ENCODE measurements around the gene SEPTIN1.
A peak's percentile ranks its signal among the peaks of the same experiment; 100 is the strongest.

SEPTIN1 gene, protein sequence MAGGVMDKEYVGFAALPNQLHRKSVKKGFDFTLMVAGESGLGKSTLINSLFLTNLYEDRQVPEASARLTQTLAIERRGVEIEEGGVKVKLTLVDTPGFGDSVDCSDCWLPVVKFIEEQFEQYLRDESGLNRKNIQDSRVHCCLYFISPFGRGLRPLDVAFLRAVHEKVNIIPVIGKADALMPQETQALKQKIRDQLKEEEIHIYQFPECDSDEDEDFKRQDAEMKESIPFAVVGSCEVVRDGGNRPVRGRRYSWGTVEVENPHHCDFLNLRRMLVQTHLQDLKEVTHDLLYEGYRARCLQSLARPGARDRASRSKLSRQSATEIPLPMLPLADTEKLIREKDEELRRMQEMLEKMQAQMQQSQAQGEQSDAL

DNA sequence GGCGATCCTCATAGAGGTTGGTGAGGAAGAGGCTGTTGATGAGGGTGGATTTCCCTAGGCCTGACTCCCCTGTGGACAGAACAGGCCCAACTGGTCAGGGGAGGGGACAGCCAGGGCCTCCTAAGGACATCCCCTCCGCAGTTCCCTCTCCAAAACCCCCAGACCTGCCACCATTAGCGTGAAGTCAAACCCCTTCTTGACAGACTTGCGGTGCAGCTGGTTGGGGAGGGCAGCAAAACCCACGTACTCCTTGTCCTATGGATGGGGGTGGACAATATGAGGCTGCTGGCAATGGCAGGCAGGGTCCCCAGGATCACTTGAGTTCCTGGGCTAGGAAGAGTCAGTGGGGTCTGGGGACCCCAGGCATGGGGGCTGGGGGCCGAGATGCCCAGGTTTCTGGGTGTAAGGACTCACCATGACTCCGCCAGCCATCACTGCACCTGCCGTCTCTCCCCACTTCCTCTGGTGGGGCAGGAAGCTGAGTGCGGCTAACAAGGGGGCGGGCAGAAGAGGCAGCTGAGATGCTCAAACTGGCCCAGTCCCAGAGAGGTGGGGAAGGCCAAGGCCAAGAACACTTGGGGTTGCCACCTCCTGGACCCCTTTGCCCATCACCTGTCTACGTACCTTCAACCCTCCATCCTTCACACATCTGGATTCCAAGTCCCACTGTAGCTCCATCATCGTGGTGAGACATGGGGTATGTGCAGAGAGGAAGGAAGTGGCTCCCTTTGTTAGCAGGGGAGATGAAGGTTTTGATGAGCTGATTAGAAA, at the start of gene SEPTIN1:
Gene SEPTIN1, minus strand, starts transcription at position 451 of the 771 bp plus-strand sequence. Its CDS starts 19 bp downstream, at position 432.
- no peak for DNase-seq

DNA sequence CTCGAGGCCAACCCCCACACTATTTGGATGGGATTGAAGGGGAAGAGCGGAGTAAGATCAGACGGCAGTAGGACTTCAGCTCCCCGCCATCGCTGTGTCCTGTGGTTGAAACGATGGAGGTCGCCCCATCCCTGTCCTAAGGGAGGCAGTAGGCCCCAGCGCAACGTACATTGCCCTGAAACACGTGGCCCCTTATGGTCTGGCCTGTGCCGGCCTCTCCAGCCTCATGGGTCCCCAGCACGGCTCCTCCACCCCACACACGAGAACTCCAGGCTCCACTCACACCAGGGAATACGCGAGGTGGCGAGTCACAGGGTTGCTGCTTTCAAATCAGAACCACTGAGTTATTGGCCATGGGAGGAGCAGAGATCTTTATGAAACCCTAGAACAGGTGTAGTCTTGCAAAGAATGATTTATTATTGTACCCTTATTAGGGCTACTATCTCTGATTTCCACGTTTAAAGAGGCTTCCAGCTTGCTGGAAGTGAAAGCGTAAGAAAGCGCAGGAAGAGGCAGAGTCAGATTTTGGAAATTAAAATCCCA, 48.1 kb upstream of the SEPTIN1 start:
- DNase-seq = no peak

GRCh38 chr16:30429678-30430427, 47.5 kb upstream of the SEPTIN1 start, which contains the start of gene DCTPP1:
Gene DCTPP1 (minus strand): TSS chr16:30430030. CDS start chr16:30429980, 50 bp downstream.
- DNase-seq = peak; percentile 99

GRCh38 chr16:30429418-30429677, 47.0 kb upstream of the SEPTIN1 start:
- no peak for DNase-seq

DNA sequence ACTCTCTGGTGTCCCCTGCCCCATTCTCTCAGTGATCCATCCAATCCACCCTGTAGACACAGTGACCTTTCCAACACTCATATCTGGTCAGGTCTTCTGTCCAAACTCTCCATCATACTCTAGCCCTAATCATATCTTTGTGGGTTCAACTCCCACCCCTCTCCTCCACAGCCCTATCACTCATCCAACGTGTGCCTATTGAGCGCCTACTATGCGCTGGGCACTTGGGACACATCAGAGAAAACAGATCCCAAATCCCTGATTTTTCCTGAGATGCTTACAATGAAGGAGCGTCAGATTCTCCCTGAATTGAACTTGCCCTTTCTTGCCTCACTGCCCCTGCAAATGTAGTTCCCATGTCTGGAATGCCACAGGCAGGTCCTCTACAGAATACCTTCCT, 45.7 kb upstream of the SEPTIN1 start:
- no peak for DNase-seq

DNA sequence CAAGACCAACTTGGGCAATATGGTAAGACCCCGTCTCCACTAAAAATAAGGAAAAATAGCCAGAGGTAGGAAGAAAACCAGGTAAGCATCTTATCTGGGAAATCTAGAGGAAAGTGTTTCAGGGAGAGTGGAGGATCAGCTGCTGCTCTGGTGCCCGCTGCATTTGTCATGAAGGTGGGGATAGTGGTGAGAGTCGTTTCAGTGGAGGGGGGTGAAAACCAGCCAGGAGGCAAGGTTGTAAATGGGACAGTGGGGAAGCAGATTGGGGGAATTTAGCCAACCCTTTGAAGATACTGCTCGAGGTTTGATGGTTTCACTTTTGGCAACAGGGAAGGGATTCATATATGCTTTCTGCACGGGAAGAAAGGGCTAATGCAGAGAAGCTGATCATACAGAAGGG, 38.6 kb upstream of the SEPTIN1 start:
- DNase-seq = no peak

DNA sequence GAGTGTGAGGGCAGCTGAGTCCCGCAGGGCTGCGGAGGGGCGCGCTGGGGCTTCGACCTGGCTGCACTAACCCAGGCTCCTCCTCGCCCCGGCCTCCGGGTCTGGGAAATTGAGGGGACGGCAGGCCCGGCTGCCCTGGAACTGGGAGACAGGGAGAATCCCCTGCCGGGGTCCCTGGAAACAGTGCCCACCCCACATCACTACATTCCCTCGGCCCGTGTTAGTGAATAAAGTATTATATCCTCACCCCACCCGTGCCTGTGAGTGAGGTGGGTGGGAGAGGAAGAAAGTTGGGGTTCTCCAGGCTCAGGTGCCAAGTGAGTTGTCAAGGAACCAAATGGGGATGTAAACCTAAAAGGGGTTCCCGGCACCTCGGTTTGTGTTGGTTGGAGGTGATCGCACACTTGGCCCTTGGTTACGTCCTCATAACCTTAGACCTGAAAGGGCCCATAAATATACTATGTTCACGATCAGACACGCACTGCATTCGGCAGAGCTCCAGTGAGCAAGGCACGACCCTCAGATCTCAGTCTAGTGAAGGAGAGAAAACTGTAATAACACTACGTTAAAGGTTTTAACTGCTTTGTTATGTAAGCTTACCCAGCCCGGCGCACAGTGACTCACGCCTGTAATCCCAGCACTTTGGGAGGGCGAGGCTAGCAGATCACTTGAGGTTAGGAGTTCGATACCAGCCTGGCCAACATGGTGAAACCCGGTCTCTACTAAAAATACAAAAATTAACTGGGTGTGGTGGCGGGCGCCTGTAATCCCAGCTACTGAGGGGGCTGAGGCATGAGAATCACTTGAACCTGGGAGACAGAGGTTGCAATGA, 36.2 kb upstream of the SEPTIN1 start:
- no peak for DNase-seq

- peak; percentile 85 for DNase-seq
These were observed 35.4 kb upstream of the SEPTIN1 start for GRCh38 chr16:30417529-30418349.

DNA sequence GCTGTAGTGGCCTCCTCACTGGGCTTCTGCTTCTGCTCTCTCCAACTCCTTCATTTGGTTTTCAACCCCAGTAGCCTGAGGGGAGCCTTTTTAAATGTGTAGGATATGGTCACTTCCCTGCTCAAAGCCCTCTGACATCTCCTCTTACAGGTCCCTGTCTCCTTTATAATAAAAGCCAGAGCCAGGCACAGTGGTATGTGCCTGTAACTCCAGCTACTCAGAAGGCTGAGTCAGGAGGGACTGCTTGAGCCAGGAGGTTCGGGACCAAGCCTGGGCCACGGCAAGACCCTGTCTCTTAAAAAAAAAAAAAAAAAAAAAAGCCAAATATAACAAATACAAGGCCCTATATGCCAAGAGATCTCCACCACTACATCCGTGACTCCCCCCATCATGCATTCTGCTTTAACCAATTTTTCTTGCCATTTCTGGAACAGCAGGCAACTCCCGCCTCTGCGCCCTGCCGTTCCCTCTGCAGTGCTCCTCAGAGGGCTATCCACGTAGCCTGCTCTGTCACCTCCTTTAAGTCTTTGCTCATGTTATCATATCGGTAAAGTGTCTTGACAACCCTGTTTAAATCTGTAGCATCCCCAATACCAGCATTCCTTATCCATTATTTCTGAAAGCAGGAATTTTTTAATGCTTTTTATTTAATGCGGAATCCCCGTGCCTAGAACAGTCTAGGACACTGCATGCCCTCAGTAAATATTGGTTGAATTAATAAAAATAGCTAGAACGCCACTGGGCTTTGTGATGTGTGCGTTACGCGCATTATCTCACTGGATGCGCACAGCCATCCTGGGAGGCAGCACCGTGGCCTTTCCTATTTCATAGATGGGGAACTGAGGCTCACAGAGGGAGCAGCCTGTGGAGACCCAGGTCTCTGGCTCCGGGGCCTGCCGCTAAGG, 34.5 kb upstream of the SEPTIN1 start:
- DNase-seq = no peak

GRCh38 chr16:30416047-30416603, 33.8 kb upstream of the SEPTIN1 start:
- no peak for DNase-seq

DNA sequence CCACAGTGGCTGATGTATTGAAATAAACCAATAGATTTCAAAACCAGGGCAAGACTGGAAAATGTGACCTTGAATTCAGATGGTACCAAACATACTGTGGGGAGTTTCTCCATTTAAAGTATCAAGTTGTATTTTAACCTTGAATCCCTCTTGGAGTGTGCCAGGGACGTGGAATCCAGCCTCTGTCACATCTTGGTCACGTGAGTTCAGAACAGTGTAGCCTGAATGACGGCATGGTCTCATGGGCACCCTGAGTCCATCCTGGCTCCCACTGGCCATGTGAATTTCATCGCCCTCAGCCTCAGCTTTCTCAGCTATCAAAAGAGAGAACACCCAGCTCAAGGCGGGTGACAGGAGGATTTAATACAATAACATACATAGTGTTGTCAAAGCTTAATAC, 31.8 kb upstream of the SEPTIN1 start:
- DNase-seq = no peak

DNA sequence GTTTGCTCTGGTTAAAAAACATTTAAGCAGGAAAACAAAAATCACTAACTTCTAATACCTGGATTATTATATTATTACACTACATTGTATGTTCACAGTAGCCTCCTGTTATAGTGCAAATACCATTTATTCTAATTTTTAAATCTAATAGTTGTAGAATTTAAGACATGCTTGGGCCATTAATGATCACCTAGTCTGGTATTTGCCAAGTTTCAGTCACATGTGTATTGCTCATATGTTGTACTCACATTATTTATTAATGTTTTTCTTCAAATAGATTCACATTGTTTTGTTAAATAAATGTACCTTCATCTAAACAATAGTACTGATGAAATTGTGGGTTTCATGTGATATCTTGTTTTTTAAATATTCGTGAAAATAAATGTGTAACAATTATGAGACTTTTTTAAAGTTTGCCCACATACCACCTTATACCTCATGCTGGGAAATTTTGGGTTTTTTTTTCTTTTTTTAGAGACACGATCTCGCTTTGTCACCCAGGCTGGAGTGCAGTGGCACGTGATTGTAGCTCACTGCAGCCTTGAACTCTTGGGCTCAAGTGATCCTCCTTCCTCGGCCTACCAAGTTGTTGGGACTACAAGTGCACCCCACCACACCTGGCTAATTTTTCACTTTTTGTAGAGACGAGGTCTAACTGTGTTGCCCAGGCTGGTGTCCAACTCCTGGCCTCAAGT, 30.9 kb upstream of the SEPTIN1 start:
- DNase-seq = no peak

DNA sequence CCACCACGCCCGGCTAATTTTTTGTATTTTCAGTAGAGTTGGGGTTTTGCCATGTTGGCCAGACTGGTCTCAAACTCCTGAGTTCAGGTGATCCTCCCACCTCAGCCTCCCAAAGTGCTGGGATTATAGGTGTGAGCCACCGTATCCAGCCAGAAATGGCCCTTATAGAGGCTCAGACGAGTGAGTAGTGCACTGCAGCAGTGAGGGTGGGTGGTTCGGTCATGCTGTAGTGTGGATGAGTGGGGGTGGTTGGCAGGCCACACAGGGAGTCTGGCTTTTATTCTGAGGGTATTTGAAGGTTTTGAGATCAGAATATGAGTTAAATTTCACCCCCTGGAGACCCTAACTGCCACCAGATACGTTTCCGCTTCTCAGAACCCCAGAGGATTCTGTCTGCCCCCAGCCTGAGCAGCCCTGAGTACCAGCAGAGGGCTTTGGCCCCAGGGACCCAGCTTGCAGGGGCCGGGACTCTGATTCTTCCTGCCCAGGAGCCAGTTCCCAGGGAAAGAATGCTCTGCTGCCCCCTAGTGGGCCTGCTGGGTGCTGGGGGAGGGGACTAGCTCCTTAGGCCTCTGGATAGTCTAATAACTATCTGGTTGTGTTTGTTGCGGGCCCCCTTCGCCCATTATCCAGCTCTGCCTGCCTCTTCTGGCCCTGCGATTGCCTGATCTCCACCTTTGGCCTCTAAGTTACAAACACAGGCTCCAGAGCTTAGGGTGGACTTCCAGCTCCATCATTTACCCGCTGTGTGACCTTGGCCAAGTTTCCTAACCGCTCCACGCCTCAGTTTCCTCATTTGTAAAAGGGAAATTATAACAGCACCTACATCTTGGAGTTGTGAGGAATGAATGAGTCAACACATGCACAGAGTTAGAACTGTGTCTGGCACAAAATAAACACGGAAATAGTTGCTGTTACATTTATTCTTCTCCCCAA, 27.0 kb upstream of the SEPTIN1 start:
- peak; percentile 84 for DNase-seq

DNA sequence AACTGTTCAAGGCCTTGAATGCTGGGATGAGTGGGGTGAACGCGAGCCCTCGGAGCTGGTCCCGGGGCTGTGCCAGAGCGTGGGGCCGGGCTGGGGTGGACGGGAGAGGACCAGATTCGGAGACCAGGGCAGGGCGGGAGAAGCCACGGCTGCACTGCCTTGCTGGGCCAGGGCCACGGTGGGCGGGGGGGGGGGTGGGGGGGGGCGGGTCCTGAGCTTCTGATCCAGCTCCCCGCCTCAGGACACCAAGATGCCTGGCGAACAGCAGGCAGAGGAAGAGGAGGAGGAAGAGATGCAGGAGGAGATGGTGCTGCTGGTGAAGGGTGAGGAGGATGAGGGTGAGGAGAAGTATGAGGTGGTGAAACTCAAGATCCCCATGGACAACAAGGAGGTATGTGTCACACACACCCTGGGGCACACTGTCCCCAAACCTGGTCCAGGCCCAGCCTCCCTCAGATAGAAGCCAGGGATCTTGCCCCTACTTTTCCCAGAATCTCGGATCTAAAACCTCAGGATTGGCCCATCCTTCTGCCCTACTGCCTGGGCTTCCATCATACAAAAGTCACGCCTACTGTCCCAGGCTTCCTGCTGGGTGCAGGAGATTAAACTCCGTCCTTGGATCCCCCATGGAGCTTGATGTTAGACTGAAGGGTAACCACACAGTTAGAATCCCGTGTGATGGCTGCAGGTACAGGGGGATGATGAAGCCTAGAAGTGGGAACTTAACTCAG, 25.6 kb upstream of the SEPTIN1 start:
- DNase-seq = no peak

DNA sequence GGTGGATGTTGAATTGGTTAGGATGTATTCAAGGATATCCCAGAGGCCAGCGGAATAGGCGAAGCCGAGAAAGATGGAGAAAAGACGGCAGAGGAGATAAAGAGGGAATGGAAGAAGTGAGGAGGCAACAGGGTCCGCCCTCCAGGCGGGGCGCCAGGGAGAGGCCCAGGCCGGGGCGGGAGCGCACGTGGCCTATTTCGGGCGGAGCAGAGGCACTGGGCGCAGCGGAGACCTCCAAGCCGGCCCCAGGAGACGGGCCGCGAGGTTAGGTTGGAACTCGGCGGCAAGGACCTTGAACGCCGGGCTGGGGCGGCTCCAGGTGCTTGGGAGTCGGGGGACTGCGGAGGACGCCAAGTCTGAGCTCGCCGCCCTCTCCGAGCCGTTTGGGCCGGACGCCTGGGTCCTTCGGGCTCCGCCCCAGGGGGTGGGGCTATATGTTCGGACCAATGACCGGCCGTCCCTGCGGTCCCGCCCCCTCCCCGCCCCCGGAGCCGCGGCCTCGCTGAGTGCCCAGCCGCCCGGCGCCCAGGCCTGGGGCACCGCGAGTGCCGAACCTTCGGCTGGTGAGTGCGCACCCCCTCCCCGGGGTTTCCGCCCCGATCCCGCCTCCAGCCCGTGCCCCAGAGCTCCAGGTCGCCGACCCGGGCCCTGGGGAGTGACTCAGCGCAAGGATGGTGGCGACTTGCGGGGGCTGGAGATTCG, 24.9 kb upstream of the SEPTIN1 start, which contains the start of gene ZNF771:
Gene ZNF771, plus strand, starts transcription at position 505 of the 702 bp plus-strand sequence. CDS start 448 bp downstream, outside the sequence.
- DNase-seq = peak; percentile 85

DNA sequence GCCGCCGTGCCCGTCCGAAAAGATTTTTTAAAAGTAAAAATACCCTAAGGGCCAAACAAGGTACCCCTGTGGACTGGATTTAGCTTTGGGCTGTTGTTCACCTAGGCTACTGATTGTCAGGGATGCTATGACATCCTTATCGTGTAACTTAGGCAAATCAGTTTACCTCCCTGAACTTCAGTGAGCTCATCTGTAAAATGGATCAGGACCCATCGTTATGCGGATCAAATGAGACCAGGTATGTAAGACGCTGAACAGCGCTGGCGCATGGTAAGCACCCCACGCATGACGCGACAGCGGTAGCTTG, 24.4 kb upstream of the SEPTIN1 start:
- DNase-seq = no peak
